ENCODE measurements around the gene CAB39L.

Gene CAB39L

GRCh38 chr13:49297338-49297737 lies 146.5 kb downstream of the CAB39L start:
- in situ Hi-C loops (cut with MboI; ENCODE audit: low sequenced_read_pairs), result loop anchor here (25.0 kb wide), 1 partner anchor 315 kb away; no protein-coding TSS in a partner anchor

DNA sequence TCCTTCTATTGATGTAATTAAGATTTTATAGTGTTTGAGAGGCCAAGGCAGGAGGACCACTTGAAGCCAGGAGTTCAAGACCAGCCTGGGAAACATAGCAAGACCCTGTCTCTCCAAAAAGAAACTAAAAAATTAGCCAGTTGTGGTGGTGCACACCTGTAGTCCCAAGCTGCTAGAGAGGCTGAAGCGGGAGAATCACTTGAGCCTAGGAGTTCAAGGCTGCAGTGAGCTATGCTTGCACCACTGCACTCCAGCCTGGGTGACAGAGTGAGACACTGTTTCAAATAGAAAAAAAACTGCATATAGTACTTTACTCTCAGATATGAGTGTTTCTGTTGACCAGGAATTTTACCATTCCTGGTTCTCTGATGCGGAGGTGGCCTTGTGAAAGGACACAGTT lies 147.2 kb downstream of the CAB39L start:
- in situ Hi-C loops (cut with MboI; ENCODE audit: low sequenced_read_pairs), result loop anchor here (25.0 kb wide), 1 partner anchor 316 kb away; no protein-coding TSS in a partner anchor

DNA sequence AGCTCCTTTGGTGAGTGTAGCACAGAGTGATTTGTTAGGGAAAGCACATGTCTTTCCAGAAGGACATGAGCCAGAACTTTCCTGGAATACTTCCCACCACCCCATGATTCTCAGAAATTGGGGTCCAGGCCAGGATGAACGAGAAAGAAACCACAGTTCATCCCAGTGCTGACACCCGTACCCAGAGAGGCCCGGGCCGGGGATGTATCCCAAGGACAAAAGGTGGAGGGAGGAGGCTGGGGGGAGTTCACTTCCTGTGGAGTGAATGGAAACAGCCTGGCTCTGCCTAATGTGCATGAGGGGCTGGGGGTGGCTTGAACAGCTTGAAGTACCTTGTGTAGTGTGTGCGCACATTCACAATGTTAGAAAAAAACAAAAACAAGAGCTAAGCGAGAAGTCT lies 148.6 kb downstream of the CAB39L start:
- in situ Hi-C loops (cut with MboI; ENCODE audit: low sequenced_read_pairs), result loop anchor here (25.0 kb wide), 1 partner anchor 317 kb away; no protein-coding TSS in a partner anchor

GRCh38 chr13:49294723-49295122 lies 149.1 kb downstream of the CAB39L start:
- in situ Hi-C loops (cut with MboI; ENCODE audit: low sequenced_read_pairs), result loop anchor here (25.0 kb wide), 1 partner anchor 318 kb away; no protein-coding TSS in a partner anchor

- in situ Hi-C loops (cut with MboI; ENCODE audit: low sequenced_read_pairs), result loop anchor here (25.0 kb wide), 1 partner anchor 319 kb away; no protein-coding TSS in a partner anchor
These were observed 150.9 kb downstream of the CAB39L start for GRCh38 chr13:49292742-49293486.

GRCh38 chr13:49288458-49288857 lies 155.4 kb downstream of the CAB39L start:
- in situ Hi-C loops (cut with MboI; ENCODE audit: low sequenced_read_pairs), result loop anchor here (25.0 kb wide), 1 partner anchor 324 kb away; no protein-coding TSS in a partner anchor

DNA sequence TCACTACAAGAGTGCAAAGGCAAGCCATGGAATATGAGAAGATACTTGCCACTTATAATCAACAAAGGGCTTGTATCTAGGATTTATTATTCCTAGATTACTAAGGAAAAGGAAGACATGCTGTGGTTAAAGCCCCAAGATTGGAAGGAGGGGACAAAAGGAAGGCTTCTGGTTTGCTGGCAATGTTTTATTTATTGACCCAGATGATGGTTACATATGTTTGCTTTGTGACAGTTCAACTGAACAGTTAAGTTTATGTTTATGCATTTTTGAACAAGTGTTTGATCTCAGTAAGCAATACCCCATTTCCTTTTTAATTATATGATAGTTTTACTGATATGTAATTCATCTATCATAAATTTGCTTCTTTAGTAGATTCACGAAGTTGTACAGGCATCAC lies 155.9 kb downstream of the CAB39L start:
- in situ Hi-C loops (cut with MboI; ENCODE audit: low sequenced_read_pairs), result loop anchor here (25.0 kb wide), 1 partner anchor 324 kb away; no protein-coding TSS in a partner anchor

GRCh38 chr13:49279885-49280284 lies 164.0 kb downstream of the CAB39L start:
- in situ Hi-C loops (cut with MboI; ENCODE audit: low sequenced_read_pairs), result loop anchor here (25.0 kb wide), 1 partner anchor 332 kb away; no protein-coding TSS in a partner anchor

- in situ Hi-C loops (cut with MboI; ENCODE audit: low sequenced_read_pairs), result loop anchor here (25.0 kb wide), 1 partner anchor 333 kb away; no protein-coding TSS in a partner anchor
These were observed 164.8 kb downstream of the CAB39L start for GRCh38 chr13:49279112-49279511.

DNA sequence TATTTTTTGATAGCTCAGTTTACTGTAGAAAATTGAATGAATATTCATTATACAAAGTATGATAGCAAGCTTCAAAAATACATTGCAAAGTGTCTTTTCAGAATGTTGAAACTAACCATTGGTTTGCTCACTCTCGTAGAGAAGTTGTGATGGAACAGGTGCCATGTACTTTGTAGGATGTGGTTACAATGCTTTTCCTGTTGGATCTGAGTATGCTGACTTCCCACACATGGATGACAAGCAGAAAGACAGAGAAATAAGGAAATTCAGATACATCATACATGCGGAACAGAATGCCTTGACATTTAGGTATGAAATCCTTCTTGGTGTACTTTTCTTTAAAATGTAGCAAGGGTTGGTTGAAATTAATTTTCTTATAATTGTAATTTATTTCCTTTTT lies 165.7 kb downstream of the CAB39L start:
- in situ Hi-C loops (cut with MboI; ENCODE audit: low sequenced_read_pairs), result loop anchor here (25.0 kb wide), 1 partner anchor 334 kb away; no protein-coding TSS in a partner anchor

- in situ Hi-C loops (cut with MboI; ENCODE audit: low sequenced_read_pairs), result no loop called here
These were observed 171.6 kb downstream of the CAB39L start for GRCh38 chr13:49272296-49272695.

GRCh38 chr13:49271264-49271663 lies 172.6 kb downstream of the CAB39L start:
- in situ Hi-C loops (cut with MboI; ENCODE audit: low sequenced_read_pairs), result no loop called here

DNA sequence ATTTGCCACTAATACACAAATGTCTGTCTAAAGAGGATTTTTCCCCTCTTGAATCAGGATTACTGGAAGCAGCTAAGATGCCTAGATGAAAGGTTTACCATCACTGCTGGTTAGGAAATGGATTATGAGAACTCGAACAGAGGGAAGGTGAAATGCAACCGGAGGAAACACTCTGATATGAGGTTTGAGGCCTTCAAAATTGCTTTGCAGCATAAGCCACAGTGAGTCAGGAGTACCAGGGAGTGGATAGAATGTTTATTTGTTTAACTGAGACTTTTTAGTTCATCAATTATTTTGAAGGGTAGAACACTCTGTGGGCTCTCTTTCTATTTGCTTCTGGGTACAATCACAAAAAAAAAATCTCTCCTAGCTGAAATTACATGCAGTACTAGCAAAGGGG lies 178.0 kb downstream of the CAB39L start:
- in situ Hi-C loops (cut with MboI; ENCODE audit: low sequenced_read_pairs), result no loop called here

DNA sequence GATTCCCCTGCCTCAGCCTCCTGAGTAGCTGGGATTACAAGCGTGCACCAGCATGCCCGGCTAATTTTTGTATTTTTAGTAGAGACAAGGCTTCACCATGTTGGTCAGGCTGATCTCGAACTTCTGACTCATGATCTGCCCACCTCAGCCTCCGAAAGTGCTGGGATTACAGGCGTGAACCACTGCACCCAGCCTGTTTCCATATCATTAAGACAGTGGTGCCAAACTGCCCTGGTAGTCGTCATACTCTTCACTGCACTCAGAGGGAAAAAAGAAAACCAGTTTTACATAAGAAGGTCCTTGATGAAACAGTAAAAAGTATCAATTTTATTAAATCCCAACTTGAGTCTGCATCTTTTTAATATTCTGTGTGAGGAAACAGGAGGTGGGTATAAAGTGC lies 181.2 kb downstream of the CAB39L start:
- in situ Hi-C loops (cut with MboI; ENCODE audit: low sequenced_read_pairs), result no loop called here

DNA sequence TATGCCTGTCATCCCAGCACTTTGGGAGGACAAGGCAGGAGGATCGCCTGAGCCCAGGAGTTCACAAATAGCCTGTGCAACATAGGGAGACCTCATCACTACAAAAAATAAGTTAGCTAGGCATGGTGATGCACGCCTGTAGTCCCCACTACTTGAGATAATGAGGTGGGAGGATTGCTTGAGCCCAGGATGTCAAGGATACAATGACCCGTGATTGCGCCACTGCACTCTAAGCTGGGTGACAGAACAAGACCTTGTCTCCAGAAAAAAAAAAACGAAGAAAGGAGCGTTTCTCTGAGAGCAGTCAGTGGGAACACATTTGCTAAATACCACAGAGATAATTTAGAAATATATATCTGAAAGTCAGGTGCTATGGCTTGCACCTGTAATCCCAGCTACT lies 184.3 kb downstream of the CAB39L start:
- in situ Hi-C loops (cut with MboI; ENCODE audit: low sequenced_read_pairs), result no loop called here
